K562 (cell line): Measurements from ENCODE around the gene GFI1B. TPM values are rescaled to one million over a fixed set of nuclear protein-coding genes. Genes with fewer than 3 reads are reported as not detected.

Source experiments
- BHLHE40 ChIP-seq: IDR thresholded peaks from 2 replicates; pipeline ENCODE4 v1.6.1; 2011; ENCODE audit warnings: low read length, improper control_type of control experiment
- CAMTA2 ChIP-seq: fragments of 250-450 bp; sonication (Bioruptor Pico); conservative IDR thresholded peaks from 2 replicates; pipeline ENCODE4 v1.5.1; 2022
- CBFA2T2 ChIP-seq: fragments of 450-650 bp; conservative IDR thresholded peaks from 2 replicates; pipeline ENCODE4 v1.6.1; 2017; ENCODE audit warnings: mild to moderate bottlenecking
- DMBX1 ChIP-seq: fragments of 250-450 bp; sonication (Bioruptor Pico); IDR thresholded peaks from 2 replicates; pipeline ENCODE4 v1.8.0; 2022; ENCODE audit warnings: inconsistent platforms, mild to moderate bottlenecking, moderate library complexity, borderline replicate concordance
- ELK1 ChIP-seq: sonication (generic); formaldehyde crosslinking; IDR thresholded peaks from 2 replicates; pipeline ENCODE4 v1.8.1; 2022; ENCODE audit warnings: missing genetic modification reagents
- ETS1 ChIP-seq: conservative IDR thresholded peaks from 2 replicates; pipeline ENCODE4 v1.6.1; 2011; ENCODE audit warnings: low read depth, mild to moderate bottlenecking, low read length; ENCODE audit not compliant: control insufficient read depth
- GMEB1 ChIP-seq: fragments of 250-450 bp; sonication (Bioruptor Pico); IDR thresholded peaks from 2 replicates; pipeline ENCODE4 v1.4.0; 2020; ENCODE audit warnings: mild to moderate bottlenecking
- HMG20A ChIP-seq: fragments of 450-650 bp; formaldehyde crosslinking; conservative IDR thresholded peaks from 2 replicates; pipeline ENCODE4 v1.4.0; 2020; ENCODE audit warnings: mild to moderate bottlenecking, mixed read lengths
- KDM2B ChIP-seq: fragments of 250-450 bp; sonication (Bioruptor Pico); IDR thresholded peaks from 2 replicates; pipeline ENCODE4 v1.8.0; 2021; ENCODE audit warnings: mild to moderate bottlenecking, moderate library complexity
- NBN ChIP-seq: fragments of 450-650 bp; IDR thresholded peaks from 2 replicates; pipeline ENCODE4 v1.6.1; 2016; ENCODE audit warnings: low read depth, mild to moderate bottlenecking
- NCOA4 ChIP-seq: fragments of 450-650 bp; IDR thresholded peaks from 2 replicates; pipeline ENCODE4 v1.6.1; 2018; ENCODE audit warnings: mild to moderate bottlenecking; ENCODE audit not compliant: partially characterized antibody
- PTRF ChIP-seq: fragments of 450-650 bp; IDR thresholded peaks from 2 replicates; pipeline ENCODE4 v1.6.1; 2016; ENCODE audit warnings: mild to moderate bottlenecking, missing genetic modification characterization, missing compliant biosample characterization
- RBFOX2 ChIP-seq: fragments of 200-400 bp; formaldehyde crosslinking; IDR thresholded peaks from 2 replicates; pipeline ENCODE4 v1.6.1; 2017; ENCODE audit warnings: low read depth, mild to moderate bottlenecking, low read length, moderate library complexity
- SRF ChIP-seq, 2 experiments: fragments of 250-450, 450-650 bp in 1 of 2; sonication (Bioruptor Pico) in 1 of 2; sonication (generic) in 1 of 2; formaldehyde crosslinking; IDR thresholded peaks; 2 replicates each; pipeline versions ENCODE4 v1.5.0 to v1.5.1; 2020 to 2022; ENCODE audit warnings: mild to moderate bottlenecking in 1 of 2, missing genetic modification reagents in 1 of 2
- UBTF ChIP-seq, 2 experiments: IDR thresholded peaks; 2 replicates each; pipeline ENCODE4 v1.6.1; 2012; ENCODE audit warnings: improper control_type of control experiment in 2 of 2, low read depth in 2 of 2, low read length in 2 of 2, borderline replicate concordance in 1 of 2
- ZNF212 ChIP-seq: fragments of 450-650 bp; formaldehyde crosslinking; IDR thresholded peaks from 2 replicates; pipeline ENCODE4 v1.4.0; 2020; ENCODE audit warnings: mild to moderate bottlenecking
- ZNF280A ChIP-seq: fragments of 450-650 bp; IDR thresholded peaks from 2 replicates; pipeline ENCODE4 v1.6.1; 2018; ENCODE audit warnings: mild to moderate bottlenecking, low read depth; ENCODE audit not compliant: partially characterized antibody
- ZNF76 ChIP-seq: fragments of 250-450 bp; sonication (Bioruptor Pico); IDR thresholded peaks from 2 replicates; pipeline ENCODE4 v1.4.0; 2020; ENCODE audit warnings: mild to moderate bottlenecking, moderate library complexity, borderline replicate concordance
- polyA plus RNA-seq, 8 experiments: library from polyadenylated mRNA; depleted of rRNA in 4 of 8; stranded (reverse) in 5 of 8; unstranded in 3 of 8; fragments of >200 nt; fragmentation: Nextera tagmentation in 2 of 8; fragmentation: Illumina TruSeq in 1 of 8; extraction: Ambion mirVana in 2 of 8; extraction: Trizol in 1 of 8; gene quantifications; 2 replicates each; pipeline versions ENCODE4 v1.2.1 to v1.2.3, GENCODE V29; 2011 to 2014; ENCODE audit warnings: inconsistent platforms in 1 of 8, missing spikeins in 1 of 8
- total RNA-seq, 7 experiments: library from RNA; depleted of rRNA in 6 of 7; stranded (reverse); fragments of >200 nt in 6 of 7; fragmentation: Illumina TruSeq in 2 of 7; extraction: Trizol in 2 of 7; gene quantifications; 2 replicates each; pipeline versions ENCODE4 v1.2.1 to v1.2.3, GENCODE V29; 2011 to 2021; ENCODE audit warnings: low replicate concordance in 1 of 7

Gene GFI1B
- total and polyA plus RNA-seq, 9 of the 15 experiments (the other 6 are each of a cell fraction or from before 2014, with no cell fraction given), result 8.0 to 75.7 (median 34.5) TPM

GRCh38 chr9:133030317-133031129, 52.0 kb downstream of the GFI1B start, which contains the start of gene GTF3C5 (continued):
- TF ChIP-seq RBFOX2, result peak; percentile 92
- no peak for TF ChIP-seq PTRF
- TF ChIP-seq ETS1, result peak; percentile 69; the same call in 1 of the 2 replicates
- no peak for TF ChIP-seq KDM2B (CRISPR knock-in tag)
- TF ChIP-seq BHLHE40, result no peak
- no peak for TF ChIP-seq HMG20A (CRISPR knock-in tag)
- no peak for TF ChIP-seq CAMTA2 (CRISPR knock-in tag)
- TF ChIP-seq UBTF (IDR thresholded peaks at IDR 0.05; ENCODE audit: borderline replicate concordance in 1 of 2, low read depth in 2 of 2, low read length in 2 of 2), result peak in 1 of 2 experiments; percentile 13; a peak in 1 of 4 replicates
- no peak for TF ChIP-seq ELK1 (CRISPR knock-in tag)
- 0 out of 4 replicates have a peak, but pooled peaks of 1 of the 2 experiments have one; percentile 2 for TF ChIP-seq SRF (CRISPR knock-in tag; IDR thresholded peaks at IDR 0.05)
- TF ChIP-seq ZNF212, result 0 out of 2 replicates have a peak, but pooled peaks have one; percentile 19
- TF ChIP-seq ZNF76 (CRISPR knock-in tag), result no peak
- TF ChIP-seq GMEB1 (CRISPR knock-in tag), result peak; percentile 67
- TF ChIP-seq DMBX1 (CRISPR knock-in tag), result 0 out of 2 replicates have a peak, but pooled peaks have one; percentile 32
- TF ChIP-seq ZNF280A, result no peak
- TF ChIP-seq NCOA4, result no peak
- no peak for TF ChIP-seq CBFA2T2
- peak; percentile 97 for TF ChIP-seq NBN
